NCI-H2196 (cell line): ENCODE measurements around the gene ACTR6.
"Not testable (repeated sequence)": the region's sequence is repeated elsewhere in the genome, so short reads cannot be mapped to it uniquely, and the experiment has no call there.

ENCODE experiments used
- DNase-seq: peaks from one replicate; lab custom pipeline; 2025; ENCODE audit not compliant: unreplicated experiment; lab: John Stamatoyannopoulos, UW

Gene ACTR6

DNA sequence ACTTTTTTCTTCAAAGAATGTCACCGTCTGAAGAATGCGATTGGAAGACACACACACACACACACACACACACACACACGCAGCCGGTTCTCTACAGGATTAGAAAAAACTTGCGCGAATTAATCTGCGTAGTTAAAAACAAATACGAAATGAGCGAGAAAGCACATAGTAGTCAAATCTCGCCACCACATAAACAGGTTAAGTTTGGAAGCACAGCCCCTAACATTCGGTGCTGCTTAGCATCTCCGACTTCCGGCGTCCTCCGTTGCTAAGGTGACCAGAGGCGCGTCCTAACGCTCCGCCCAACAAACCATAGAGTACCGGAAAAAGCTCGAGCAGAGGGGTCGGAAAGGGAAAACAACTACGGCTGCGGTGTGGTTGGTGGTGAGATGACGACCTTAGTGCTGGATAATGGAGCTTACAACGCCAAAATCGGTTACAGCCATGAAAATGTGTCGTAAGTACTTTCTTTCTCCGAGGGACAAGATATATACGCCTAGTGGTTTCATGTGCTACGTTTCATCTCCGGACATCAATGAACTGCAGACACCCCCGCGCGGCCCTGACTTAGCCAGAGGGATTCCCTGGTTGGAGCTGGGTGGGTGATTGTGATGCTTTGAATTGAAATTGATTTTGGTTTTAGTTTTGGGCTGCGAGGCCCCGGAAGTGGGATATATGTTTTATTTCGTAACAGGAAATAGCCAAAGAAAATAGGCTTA, at the start of gene ACTR6:
Gene ACTR6, plus strand, starts transcription at position 353 of the 719 bp plus-strand sequence. Its CDS starts 37 bp downstream, at position 390.
- peak; percentile 96 for DNase-seq

- DNase-seq, result no peak
Observed at GRCh38 chr12:100151769-100152168, 48.8 kb upstream of the ACTR6 start.

DNA sequence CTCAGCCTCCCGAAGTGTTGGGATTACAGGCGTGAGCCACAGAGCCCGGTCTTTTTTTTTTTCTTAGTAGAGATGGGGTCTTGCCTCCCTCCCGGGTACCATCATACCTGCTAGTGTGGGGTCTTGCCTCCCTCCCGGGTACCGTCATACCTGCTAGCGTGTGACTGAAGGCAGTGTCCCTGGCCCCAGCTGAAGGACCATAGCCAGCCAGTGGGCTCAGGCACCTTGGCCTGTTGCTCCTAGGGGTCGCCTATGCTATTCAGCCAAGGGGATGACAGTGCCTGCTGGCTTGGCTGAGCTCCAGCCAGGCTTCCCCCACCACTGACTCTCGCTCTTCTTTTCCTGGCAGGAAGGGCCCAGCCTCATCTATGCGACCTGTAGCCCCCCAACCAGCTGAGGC, 47.5 kb upstream of the ACTR6 start:
- no peak for DNase-seq

- DNase-seq, result peak; percentile 47
Observed at GRCh38 chr12:100154474-100155247, 46.0 kb upstream of the ACTR6 start.

DNA sequence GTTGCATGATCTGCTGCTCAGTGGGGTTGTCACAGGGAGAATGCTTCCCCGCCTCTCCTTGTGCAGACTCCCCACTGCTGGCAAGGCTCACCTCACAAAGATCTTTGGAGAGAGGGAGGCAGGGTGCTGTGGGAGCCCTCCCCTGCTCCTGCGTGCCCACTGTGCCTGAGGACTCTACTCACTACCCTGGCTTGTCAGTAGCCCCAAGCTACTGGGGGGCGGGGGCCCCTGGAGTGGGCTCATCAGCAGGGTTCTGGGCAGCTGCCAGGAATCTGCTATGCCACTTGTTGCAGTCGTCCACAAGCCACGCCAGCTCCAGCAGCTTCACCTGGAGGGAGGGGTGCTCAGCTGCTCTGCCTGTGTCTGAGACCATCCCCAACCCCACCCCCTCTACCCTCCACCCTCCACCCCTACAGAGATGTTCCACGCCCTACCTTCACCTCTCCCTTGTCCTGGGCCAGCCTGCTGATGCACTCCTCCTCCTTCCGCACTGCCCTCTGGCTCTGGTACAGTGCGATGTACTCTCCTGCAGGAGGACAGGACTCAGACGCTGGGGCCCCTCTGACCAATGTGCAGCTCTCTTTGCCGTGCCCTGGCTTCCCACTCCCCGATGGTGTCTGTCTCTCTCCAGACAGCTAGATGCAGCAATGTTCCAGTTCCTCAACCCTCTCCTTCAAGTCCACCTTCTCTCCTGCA, 43.7 kb upstream of the ACTR6 start:
- DNase-seq, result no peak

- no peak for DNase-seq
Observed at GRCh38 chr12:100157427-100157821, 43.2 kb upstream of the ACTR6 start.

DNA sequence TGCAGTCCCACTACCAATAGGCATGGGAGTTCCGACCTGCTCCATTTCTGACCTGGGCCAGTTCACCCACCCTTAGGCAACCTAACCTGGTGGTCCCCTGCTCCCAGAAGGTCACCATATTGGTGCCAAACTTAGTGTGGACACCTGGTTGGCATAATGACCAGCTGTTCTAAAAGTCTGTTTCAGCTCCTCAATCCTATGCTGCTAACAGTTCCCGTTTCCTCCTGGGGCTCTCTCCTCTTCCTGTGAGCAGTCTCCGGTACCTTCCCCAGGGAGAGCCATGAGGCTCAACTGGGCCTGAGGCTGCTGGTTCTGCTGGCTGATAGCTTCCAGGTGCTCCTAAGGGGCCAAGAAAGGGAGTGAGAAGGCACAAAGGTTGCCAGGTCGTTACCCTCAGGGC, 42.1 kb upstream of the ACTR6 start:
- DNase-seq, result no peak

DNA sequence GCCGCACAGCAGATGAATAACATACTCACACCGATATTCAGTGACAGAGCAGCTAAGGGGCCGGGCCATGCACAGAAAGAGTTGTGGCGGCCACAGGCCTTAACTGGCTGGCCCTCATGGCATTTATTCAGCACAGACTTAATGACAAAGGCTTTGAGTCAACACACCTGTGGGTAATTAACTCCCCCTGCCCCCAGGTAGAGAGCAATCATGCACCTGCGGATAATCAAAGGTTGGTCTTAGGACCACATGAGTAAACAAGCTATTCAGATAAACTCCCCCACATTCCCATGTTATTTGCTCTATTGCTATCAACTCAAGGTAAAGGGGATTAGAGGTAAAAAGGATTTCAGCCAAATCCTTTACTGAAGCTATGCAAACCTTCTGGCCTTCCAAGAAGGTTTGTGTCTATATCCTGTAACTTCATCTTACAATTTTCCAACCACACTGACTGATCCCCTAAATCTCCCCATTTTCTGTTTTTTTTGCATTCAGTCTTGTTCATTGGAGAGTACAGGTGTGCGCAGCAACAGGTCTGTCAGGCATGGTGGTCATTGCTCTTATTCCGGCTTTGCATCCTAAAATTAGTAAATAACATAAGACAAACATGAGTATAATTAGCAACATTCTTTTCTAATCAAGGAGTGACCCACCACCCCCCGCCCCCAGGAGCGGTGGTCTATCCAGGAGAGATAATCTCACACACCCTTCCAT, 41.1 kb upstream of the ACTR6 start:
- no peak for DNase-seq

- peak; percentile 85 for DNase-seq
Observed at GRCh38 chr12:100163416-100164152, 37.0 kb upstream of the ACTR6 start.

DNA sequence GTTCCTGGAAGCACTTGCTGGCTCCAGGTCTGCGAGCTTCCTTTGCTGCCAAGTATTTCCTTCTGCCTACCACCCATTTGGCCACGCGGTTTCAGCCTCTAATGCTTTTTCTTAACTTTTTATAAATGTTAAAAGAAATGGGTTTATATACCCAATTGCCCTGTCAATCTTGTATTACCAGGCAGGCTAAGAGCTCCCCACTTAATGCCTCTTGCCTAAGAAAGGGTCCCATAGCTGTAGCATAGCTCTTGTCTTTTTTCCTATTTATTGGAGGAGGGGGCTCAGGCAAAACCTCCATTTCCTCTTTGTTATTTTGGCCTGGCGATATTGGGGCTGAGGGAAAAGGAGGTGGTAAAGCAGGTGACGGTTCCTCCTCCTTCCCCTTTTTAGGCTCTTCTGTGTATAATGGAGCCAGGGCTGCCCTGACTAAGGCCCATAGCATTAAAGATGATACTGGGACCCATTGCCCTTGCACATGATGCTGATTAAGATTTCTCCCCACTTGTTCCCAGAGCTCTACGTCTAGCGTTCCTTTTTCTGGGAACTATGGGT, 36.4 kb upstream of the ACTR6 start:
- DNase-seq, result no peak

DNA sequence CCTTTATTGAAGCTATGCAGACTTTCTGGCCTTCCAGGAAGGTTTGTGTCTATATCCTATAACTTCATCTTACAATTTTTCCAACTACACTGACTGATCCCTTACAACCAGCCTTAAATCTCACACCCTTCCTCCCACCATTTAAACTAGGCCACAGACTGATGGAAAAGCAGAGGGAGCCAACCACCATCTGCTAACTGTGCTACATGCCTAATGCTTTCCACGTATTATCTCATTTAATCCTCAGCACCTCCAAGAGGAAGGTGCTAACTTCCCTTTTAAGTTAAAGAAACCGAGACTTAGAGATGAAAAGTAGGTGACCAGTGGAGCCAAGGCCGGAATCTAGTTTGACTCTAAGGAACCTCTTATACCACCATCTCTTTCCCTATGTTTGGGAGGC, 35.3 kb upstream of the ACTR6 start:
- no peak for DNase-seq

DNA sequence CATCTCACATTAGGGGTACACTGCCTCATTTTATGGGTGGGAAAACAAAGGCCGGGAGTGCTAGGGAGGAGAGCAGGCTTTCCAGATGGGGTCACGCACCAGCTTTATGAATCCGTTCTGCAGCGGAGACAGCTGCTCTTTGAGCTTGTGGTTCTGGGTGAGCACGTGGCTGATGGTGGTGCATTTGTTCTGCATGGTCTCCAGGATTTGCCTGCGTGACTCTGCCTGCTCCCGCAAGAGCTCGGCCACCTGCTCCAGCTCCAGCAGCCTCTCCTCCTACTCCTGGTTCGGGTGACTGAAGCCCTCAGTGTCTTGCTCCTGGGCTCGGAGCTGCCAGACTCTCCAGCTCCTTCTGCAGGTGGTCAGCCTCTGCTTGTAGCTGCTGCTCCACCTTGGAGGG, 34.4 kb upstream of the ACTR6 start:
- no peak for DNase-seq

DNA sequence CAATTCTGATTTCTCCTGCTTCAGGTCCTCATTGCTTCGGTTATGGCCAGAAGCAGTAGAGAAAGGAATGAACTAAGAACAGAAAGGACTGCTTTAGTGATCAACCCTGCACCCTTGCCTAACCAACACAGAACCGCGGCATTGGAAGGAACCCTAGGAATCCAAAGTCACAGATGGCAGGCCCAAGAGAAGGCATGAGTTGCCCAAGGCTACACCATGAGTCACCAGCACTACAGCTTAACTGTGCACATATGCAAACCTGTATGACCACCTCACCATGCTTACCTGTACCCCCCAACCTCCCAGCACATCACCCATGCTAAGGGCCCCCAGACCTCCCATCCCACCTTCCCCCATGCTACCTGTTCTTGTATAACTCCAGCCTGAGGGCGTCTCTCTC, 32.1 kb upstream of the ACTR6 start:
- no peak for DNase-seq

- DNase-seq, result no peak
Observed at GRCh38 chr12:100169345-100169744, 31.3 kb upstream of the ACTR6 start.

DNA sequence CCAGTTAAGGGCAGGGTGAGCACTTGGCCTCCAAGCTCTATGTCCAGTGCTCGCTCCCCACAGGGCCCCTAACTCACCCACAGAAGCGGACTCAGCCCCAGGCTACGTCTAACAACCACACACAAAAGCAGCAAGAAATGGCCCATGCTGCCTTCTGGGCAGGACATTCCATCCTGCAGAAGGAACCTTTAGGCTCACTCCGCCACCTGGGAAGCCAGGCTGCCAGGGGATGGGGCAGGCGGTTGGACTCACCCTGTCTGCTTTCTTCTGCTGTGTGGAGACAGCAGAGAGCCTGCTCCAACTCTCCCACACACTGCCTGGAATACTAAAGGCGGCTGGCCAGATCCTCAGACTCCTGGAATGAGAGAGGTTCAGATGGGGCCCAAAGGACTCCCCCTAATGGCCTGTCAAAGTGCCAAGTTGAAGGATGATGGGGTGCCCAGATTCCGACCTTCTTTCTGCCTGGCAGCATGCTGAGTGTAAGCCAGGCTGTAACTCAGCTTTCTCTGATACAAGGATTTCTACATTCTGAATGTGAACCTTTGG, 30.2 kb upstream of the ACTR6 start:
- DNase-seq, result no peak

- DNase-seq, result no peak
Observed at GRCh38 chr12:100171248-100171647, 29.4 kb upstream of the ACTR6 start.

GRCh38 chr12:100173111-100173510, 27.5 kb upstream of the ACTR6 start:
- no peak for DNase-seq

DNA sequence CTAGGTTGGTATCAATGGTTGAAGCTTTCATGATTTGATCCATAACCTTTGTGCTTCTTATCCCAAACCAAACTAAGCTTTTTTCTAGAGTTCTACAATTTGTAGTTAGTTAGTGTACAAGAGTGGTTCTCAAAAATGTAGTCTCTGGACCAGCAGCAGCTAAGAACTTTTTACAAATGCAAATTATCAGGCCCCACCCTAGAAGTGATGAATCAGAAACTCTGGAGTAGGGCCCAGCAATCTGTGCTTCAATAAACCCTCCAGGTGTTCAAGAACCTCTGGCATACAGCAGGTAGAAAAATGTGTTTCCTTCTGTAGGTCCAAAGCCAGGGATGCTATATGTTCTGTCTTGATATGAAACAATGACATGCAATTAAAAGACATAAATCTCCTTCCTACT, 26.1 kb upstream of the ACTR6 start:
- DNase-seq, result no peak

DNA sequence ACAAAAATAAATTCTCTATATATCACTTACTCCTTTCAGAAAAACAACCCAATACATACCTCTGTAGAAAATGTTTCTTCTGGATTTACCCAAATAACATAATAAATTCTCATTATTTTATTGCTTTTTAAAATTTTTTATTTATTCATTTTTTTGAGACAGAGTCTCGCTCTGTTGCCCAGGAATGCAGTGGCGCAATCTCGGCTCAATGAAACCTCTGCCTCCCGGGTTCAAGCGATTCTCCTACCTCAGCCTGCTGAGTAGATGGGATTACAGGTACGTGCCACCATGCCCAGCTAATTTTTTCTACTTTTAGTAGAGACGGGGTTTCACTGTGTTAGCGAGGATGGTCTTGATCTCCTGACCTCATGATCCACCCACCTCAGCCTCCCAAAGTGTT, 24.1 kb upstream of the ACTR6 start:
- DNase-seq, result not testable (repeated sequence)

DNA sequence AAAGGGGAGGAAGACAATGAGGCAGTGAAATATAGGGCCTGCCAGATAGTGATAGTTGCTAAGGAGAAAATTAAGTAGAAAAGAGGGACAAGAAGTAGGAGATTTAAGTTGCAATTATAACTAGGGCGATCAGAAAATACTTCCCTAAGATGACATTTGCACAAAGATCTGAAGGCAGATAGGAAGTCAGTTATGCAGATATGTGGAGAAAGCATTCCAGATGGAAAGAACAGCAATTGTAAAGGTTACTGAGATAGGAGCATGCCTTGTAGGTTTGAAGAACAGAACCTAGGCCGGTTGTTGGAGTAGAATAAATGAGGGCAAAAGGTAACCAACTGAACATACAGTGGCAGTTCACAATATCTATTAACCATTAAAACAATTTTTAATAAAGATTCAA, 21.4 kb upstream of the ACTR6 start:
- DNase-seq, result no peak
